Astrocyte of the cerebellum (primary cell): ENCODE results near the gene GATA3.

ENCODE experiments used
- DNase-seq: peaks from one replicate; pipeline ENCODE4 v3.0.0-alpha.2; 2011; ENCODE audit warnings: low read depth
- H3K4me3 ChIP-seq: 2 replicates; pipeline ENCODE4 v1.5.1; 2011; ENCODE audit warnings: mild to moderate bottlenecking, low read depth, low read length, moderate library complexity
- CTCF ChIP-seq: IDR thresholded peaks from 2 replicates; pipeline ENCODE4 v1.5.1; 2012; ENCODE audit warnings: low read length, low read depth, moderate library complexity, mild to moderate bottlenecking; ENCODE audit errors: missing control alignments
- in situ Hi-C: cut with HindIII; loops from 2 replicates; pipeline ENCODE4 v1.10.0; 2017; ENCODE audit warnings: low sequenced_read_pairs

The GATA3 gene

GRCh38 chr10:8071666-8072065 is 17.2 kb downstream of the GATA3 start:
- H3K4me3 ChIP-seq: no peak overlapping the region
- in situ Hi-C loops: no loop called here
- DNase-seq: no peak
- TF ChIP-seq CTCF: no peak

DNA sequence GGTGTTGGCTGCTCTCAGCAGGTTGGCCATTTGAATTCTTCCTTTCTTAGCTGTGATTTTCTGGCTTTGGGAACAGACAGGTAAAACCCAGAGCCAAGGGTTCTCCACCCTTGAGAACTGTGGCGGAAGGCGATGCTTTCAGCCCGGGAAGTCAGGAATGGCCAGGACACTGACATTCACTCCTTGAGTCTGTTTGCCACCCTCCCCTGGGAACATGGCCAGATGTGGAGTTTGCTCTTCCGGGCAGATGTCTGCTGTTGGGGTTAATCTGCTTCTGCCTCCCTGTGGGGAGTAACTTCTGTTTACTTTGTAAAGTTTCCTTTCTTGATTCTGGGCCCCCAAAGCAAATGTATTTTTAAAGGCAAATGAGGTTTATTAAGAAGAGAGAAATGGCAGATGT is 17.7 kb downstream of the GATA3 start:
- DNase-seq: no peak
- in situ Hi-C loops: no loop called here
- no peak for TF ChIP-seq CTCF
- no peak overlapping the region for H3K4me3 ChIP-seq

DNA sequence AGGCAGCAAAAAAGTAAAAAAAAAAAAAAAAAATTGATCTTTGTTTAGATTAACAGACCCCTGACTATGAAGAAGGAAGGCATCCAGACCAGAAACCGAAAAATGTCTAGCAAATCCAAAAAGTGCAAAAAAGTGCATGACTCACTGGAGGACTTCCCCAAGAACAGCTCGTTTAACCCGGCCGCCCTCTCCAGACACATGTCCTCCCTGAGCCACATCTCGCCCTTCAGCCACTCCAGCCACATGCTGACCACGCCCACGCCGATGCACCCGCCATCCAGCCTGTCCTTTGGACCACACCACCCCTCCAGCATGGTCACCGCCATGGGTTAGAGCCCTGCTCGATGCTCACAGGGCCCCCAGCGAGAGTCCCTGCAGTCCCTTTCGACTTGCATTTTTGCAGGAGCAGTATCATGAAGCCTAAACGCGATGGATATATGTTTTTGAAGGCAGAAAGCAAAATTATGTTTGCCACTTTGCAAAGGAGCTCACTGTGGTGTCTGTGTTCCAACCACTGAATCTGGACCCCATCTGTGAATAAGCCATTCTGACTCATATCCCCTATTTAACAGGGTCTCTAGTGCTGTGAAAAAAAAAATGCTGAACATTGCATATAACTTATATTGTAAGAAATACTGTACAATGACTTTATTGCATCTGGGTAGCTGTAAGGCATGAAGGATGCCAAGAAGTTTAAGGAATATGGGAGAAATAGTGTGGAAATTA is 19.4 kb downstream of the GATA3 start:
- no peak for TF ChIP-seq CTCF
- DNase-seq: no peak
- in situ Hi-C loops: no loop called here
- no peak overlapping the region for H3K4me3 ChIP-seq

DNA sequence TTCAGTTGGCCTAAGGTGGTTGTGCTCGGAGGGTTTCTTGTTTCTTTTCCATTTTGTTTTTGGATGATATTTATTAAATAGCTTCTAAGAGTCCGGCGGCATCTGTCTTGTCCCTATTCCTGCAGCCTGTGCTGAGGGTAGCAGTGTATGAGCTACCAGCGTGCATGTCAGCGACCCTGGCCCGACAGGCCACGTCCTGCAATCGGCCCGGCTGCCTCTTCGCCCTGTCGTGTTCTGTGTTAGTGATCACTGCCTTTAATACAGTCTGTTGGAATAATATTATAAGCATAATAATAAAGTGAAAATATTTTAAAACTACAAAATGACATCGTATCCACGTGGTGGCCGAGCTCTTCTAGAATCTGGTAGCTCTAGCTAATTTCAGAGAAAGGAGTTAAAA is 20.4 kb downstream of the GATA3 start:
- in situ Hi-C loops: no loop called here
- no peak overlapping the region for H3K4me3 ChIP-seq
- DNase-seq: no peak
- TF ChIP-seq CTCF: no peak

GRCh38 chr10:8075282-8076260 is 21.1 kb downstream of the GATA3 start:
- no peak for DNase-seq
- in situ Hi-C loops: no loop called here
- no peak for TF ChIP-seq CTCF
- no peak overlapping the region for H3K4me3 ChIP-seq

- no peak overlapping the region for H3K4me3 ChIP-seq
- in situ Hi-C loops: no loop called here
- DNase-seq: no peak
- TF ChIP-seq CTCF: no peak
These were observed 22.4 kb downstream of the GATA3 start for GRCh38 chr10:8076933-8077332.
